Neural cell (in vitro differentiated cells): Measurements from ENCODE around the gene CCDC47. TPM values are rescaled to one million over a fixed set of nuclear protein-coding genes. Genes with fewer than 3 reads are reported as not detected.

ENCODE experiments used
- H2AFZ ChIP-seq: fragments of 200-600, 300-800 bp; sonication (generic), shearing (Covaris generic); 2 replicates; pipeline ENCODE4 v1.6.0; 2014; ENCODE audit warnings: low read depth, mild to moderate bottlenecking, antibody characterized with exemption, low read length, moderate library complexity
- H3F3A ChIP-seq: fragments of 200-600 bp; shearing (Covaris generic); 2 replicates; pipeline ENCODE4 v1.6.1; 2016; ENCODE audit warnings: mild to moderate bottlenecking, moderate library complexity, mixed read lengths, antibody characterized with exemption, low read length; ENCODE audit not compliant: insufficient read depth, poor library complexity, severe bottlenecking
- H3K27ac ChIP-seq: fragments of 200-600, 300-800 bp; sonication (generic), shearing (Covaris generic); 2 replicates; pipeline ENCODE4 v1.5.1; 2014; ENCODE audit warnings: mild to moderate bottlenecking, low read length, moderate library complexity
- H3K27me3 ChIP-seq: fragments of 300-800, 200-600 bp; sonication (generic), shearing (Covaris generic); 2 replicates; pipeline ENCODE4 v1.6.0; 2014; ENCODE audit warnings: mild to moderate bottlenecking, low read depth, low read length, moderate library complexity; ENCODE audit not compliant: insufficient read depth
- H3K36me3 ChIP-seq: fragments of 300-800, 200-600 bp; sonication (generic), shearing (Covaris generic); 2 replicates; pipeline ENCODE4 v1.5.1; 2014; ENCODE audit warnings: mild to moderate bottlenecking, antibody characterized with exemption, low read length, moderate library complexity; ENCODE audit not compliant: insufficient read depth
- H3K4me2 ChIP-seq: fragments of 300-800, 200-600 bp; sonication (generic), shearing (Covaris generic); 2 replicates; pipeline ENCODE4 v1.6.0; 2014; ENCODE audit warnings: mild to moderate bottlenecking, low read length
- H3K4me3 ChIP-seq: fragments of 300-800, 200-600 bp; sonication (generic), shearing (Covaris generic); 2 replicates; pipeline ENCODE4 v1.5.1; 2014; ENCODE audit warnings: mild to moderate bottlenecking, low read length, moderate library complexity
- H3K79me2 ChIP-seq: fragments of 200-600 bp; shearing (Covaris generic); replicated peaks from 2 replicates; pipeline ENCODE4 v1.6.0; 2014; ENCODE audit warnings: mild to moderate bottlenecking, low read length, moderate library complexity; ENCODE audit not compliant: insufficient read depth
- H3K9ac ChIP-seq: fragments of 300-800, 200-600 bp; sonication (generic), shearing (Covaris generic); 2 replicates; pipeline ENCODE4 v1.6.1; 2016; ENCODE audit warnings: mild to moderate bottlenecking, low read length, mixed read lengths
- H3K9me2 ChIP-seq: fragments of 200-600 bp; shearing (Covaris generic); 2 replicates; pipeline ENCODE4 v1.6.1; 2016; ENCODE audit warnings: mild to moderate bottlenecking, low read length, mixed read lengths; ENCODE audit not compliant: insufficient read depth
- H3K9me3 ChIP-seq: fragments of 200-600, 300-800 bp; sonication (generic), shearing (Covaris generic); 2 replicates; pipeline ENCODE4 v1.6.1; 2016; ENCODE audit warnings: mild to moderate bottlenecking, mixed run types, low read length, moderate library complexity, mixed read lengths
- H4K20me1 ChIP-seq: fragments of 200-600 bp; shearing (Covaris generic); 2 replicates; pipeline ENCODE4 v1.6.1; 2016; ENCODE audit warnings: mild to moderate bottlenecking, mixed run types; ENCODE audit not compliant: insufficient read depth
- CTCF ChIP-seq: fragments of 450-650 bp; IDR thresholded peaks from 2 replicates; pipeline ENCODE4 v1.5.1; 2014; ENCODE audit warnings: antibody characterized with exemption, mild to moderate bottlenecking, moderate library complexity; ENCODE audit not compliant: poor library complexity, severe bottlenecking
- EP300 ChIP-seq: fragments of 450-650 bp; conservative IDR thresholded peaks from 2 replicates; pipeline ENCODE4 v1.6.1; 2014; ENCODE audit warnings: antibody characterized with exemption, mild to moderate bottlenecking, moderate library complexity; ENCODE audit not compliant: poor library complexity, severe bottlenecking
- EZH2 ChIP-seq: fragments of 200-600, 300-800 bp; shearing (Covaris generic), sonication (generic); IDR thresholded peaks from 2 replicates; pipeline ENCODE4 v1.6.1; 2014; ENCODE audit warnings: antibody characterized with exemption, low read length, borderline replicate concordance, mild to moderate bottlenecking; ENCODE audit not compliant: insufficient read depth, poor library complexity, severe bottlenecking
- MXI1 ChIP-seq: fragments of 450-650 bp; conservative IDR thresholded peaks from 2 replicates; pipeline ENCODE4 v1.6.1; 2014; ENCODE audit warnings: antibody characterized with exemption, mild to moderate bottlenecking; ENCODE audit not compliant: poor library complexity, severe bottlenecking
- POLR2AphosphoS5 ChIP-seq: IDR thresholded peaks from 2 replicates; pipeline ENCODE4 v1.6.1; 2012
- RAD21 ChIP-seq: fragments of 450-650 bp; conservative IDR thresholded peaks from 2 replicates; pipeline ENCODE4 v1.6.1; 2014; ENCODE audit warnings: antibody characterized with exemption, mild to moderate bottlenecking, moderate library complexity
- REST ChIP-seq: IDR thresholded peaks from 2 replicates; pipeline ENCODE4 v1.6.1; 2012; ENCODE audit warnings: borderline replicate concordance
- SMC3 ChIP-seq: fragments of 450-650 bp; conservative IDR thresholded peaks from 2 replicates; pipeline ENCODE4 v1.6.1; 2014; ENCODE audit warnings: antibody characterized with exemption, mild to moderate bottlenecking, moderate library complexity; ENCODE audit not compliant: poor library complexity
- TAF1 ChIP-seq: IDR thresholded peaks from 2 replicates; pipeline ENCODE4 v1.6.1; 2012; ENCODE audit warnings: low read depth
- polyA plus RNA-seq: library from polyadenylated mRNA; depleted of rRNA; stranded (reverse); fragments of >200 nt; gene quantifications from 2 replicates; pipeline ENCODE4 v1.2.3, GENCODE V29; 2014

The CCDC47 gene
- polyA plus RNA-seq, 1 donor from 2014 or later: 49.3 TPM

- H3K9me3 ChIP-seq: no peaks in the 10 kb centered on the region
- no peaks in the 10 kb centered on the region for H3K79me2 ChIP-seq
- no peak overlapping the region for H2AFZ ChIP-seq
- H3K9me2 ChIP-seq: no peaks in the 10 kb centered on the region
- no peaks in the 10 kb centered on the region for H4K20me1 ChIP-seq
- no peak overlapping the region for H3K4me2 ChIP-seq
- no peaks in the 10 kb centered on the region for H3K36me3 ChIP-seq
- TF ChIP-seq TAF1 (no peak), SMC3 (no peak), MXI1 (no peak), POLR2AphosphoS5 (no peak), RAD21 (no peak), CTCF (no peak), EZH2 (no peak), REST (no peak), EP300 (no peak)
- no peak overlapping the region for H3K9ac ChIP-seq
- H3K27me3 ChIP-seq: no peaks in the 10 kb centered on the region
- no peaks in the 10 kb centered on the region for H3F3A ChIP-seq
- no peak overlapping the region for H3K4me3 ChIP-seq
- no peak overlapping the region for H3K27ac ChIP-seq
These were observed 32.2 kb upstream of the CCDC47 start for GRCh38 chr17:63805591-63805990.

- Histone ChIP-seq H3F3A (no peaks in the 10 kb centered on the region), H3K9me2 (no peaks in the 10 kb centered on the region), H4K20me1 (no peaks in the 10 kb centered on the region), H3K9me3 (no peaks in the 10 kb centered on the region), H2AFZ (no peak overlapping the region), H3K27me3 (no peaks in the 10 kb centered on the region), H3K4me3 (no peak overlapping the region), H3K4me2 (no peak overlapping the region), H3K9ac (no peak overlapping the region), H3K27ac (no peak overlapping the region), H3K36me3 (no peaks in the 10 kb centered on the region), H3K79me2 (no peaks in the 10 kb centered on the region)
- TF ChIP-seq CTCF: no peak
- no peak for TF ChIP-seq REST
- TF ChIP-seq EZH2: no peak
- TF ChIP-seq RAD21: no peak
- TF ChIP-seq POLR2AphosphoS5: no peak
These were observed 30.9 kb upstream of the CCDC47 start for GRCh38 chr17:63804328-63804727.
